Pancreas (tissue), 10 donors: ENCODE results near the gene FEZF1. TPM values are rescaled to one million over a fixed set of nuclear protein-coding genes. Genes with fewer than 3 reads are reported as not detected.

Source experiments
- ATAC-seq, 4 donors: fragments of 200-7000 bp; cut with Tn5 transposase; one replicate each; pipeline versions ENCODE4 v1.8.0 to v1.9.1; 2020; ENCODE audit warnings: mild to moderate bottlenecking in 4 of 4, moderate library complexity in 4 of 4
- DNase-seq, 6 donors: peaks; one replicate each; pipeline ENCODE4 v3.0.0-alpha.2; 2020
- FAIRE-seq: peaks from 2 replicates; lab custom pipeline; 2012; peaks lifted over from hg19 to GRCh38; lab: Jason Lieb, UNC
- H3K27ac ChIP-seq, 4 donors: fragments of 200-600 bp; sonication (generic); 1 replicate in 3 of 4; 2 replicates in 1 of 4; pipeline versions ENCODE4 v1.5.0 to v1.8.0; 2020
- H3K27me3 ChIP-seq, 4 donors: fragments of 200-600 bp; one replicate each; pipeline ENCODE4 v1.8.0; 2021
- H3K36me3 ChIP-seq, 3 donors: fragments of 200-600 bp; sonication (generic) in 1 of 3; one replicate each; pipeline versions ENCODE4 v1.5.0 to v1.8.0; 2020 to 2021
- H3K4me1 ChIP-seq, 3 donors: fragments of 200-600 bp; one replicate each; pipeline ENCODE4 v1.8.0; 2021
- H3K4me3 ChIP-seq, 4 donors: fragments of 200-600 bp; sonication (generic) in 2 of 4; one replicate each; pipeline versions ENCODE4 v1.5.0 to v1.8.0; 2020 to 2021
- H3K9me3 ChIP-seq, 4 donors: fragments of 200-600 bp; one replicate each; pipeline ENCODE4 v1.8.0; 2021
- CTCF ChIP-seq, 4 donors: fragments of 200-600 bp; sonication (generic) in 3 of 4; IDR thresholded peaks; one replicate each; pipeline versions ENCODE4 v1.5.0 to v1.8.0; 2021; ENCODE audit warnings: antibody characterized with exemption in 4 of 4
- WGBS, 2 donors: extraction: QIAGEN DNeasy Blood & Tissue Kit; methylation state at CpG; one replicate each; pipeline ENCODE4 v1.1.7; 2013; 5-methylcytosine and 5-hydroxymethylcytosine counted together
- intact Hi-C, 3 donors: fragments of 100-400 bp; cut with DNase I; formaldehyde crosslinking; loops; one replicate each; pipeline versions ENCODE4 v1.11.1 to v1.14.2; 2022
- polyA plus RNA-seq, 2 donors: library from polyadenylated mRNA; stranded (reverse); fragments of 200-250 nt; gene quantifications; one replicate each; pipeline ENCODE4 v1.2.3, GENCODE V29; 2013
- total RNA-seq, 6 donors: library from RNA; stranded (reverse); fragmentation: NEBNext Ultra II Directional in 4 of 6; extraction: Animal tissue kit (Norgen Biotek cat#: 25700) in 4 of 6; gene quantifications; one replicate each; pipeline versions ENCODE4 v1.2.1 to v1.2.4, GENCODE V29; 2021 to 2023
- donor health status: healthy with polysubstance abuse.
- donor health status: DM: no; HTN: no; CAD: no; lungs with moderate emphysema.
- donor health status: DM: no; HTN: no; CAD: no.
- donor health status: control.
- donor health status: control.
- donor health status: Bipolar disorder and iron deficiency.
- donor health status: DM: yes; HTN: yes; CAD: no.
- donor health status: DM: no; HTN: no; CAD: no.
- donor health status: DM: no; HTN: no; CAD: no.
- donor health status: DM: yes; HTN: yes; CAD: no.

Gene FEZF1
- total and polyA plus RNA-seq, 8 donors, result not detected

- FAIRE-seq (no peak), DNase-seq (no peak), ATAC-seq (no peak)
- Histone ChIP-seq H3K4me3 (no peak overlapping the region), H3K27ac (no peak overlapping the region), H3K9me3 (no peaks in the 10 kb centered on the region), H3K4me1 (no peaks in the 10 kb centered on the region), H3K36me3 (no peaks in the 10 kb centered on the region), H3K27me3 (no peaks in the 10 kb centered on the region)
- intact Hi-C loops, result no loop called here
- TF ChIP-seq CTCF (IDR thresholded peaks at IDR 0.05), result no peak
Observed at GRCh38 chr7:122261016-122261415, 43.5 kb downstream of the FEZF1 start.

GRCh38 chr7:122260336-122260735 lies 44.2 kb downstream of the FEZF1 start:
- no peak overlapping the region for H3K27ac ChIP-seq
- FAIRE-seq (no peak), ATAC-seq (no peak), DNase-seq (no peak)
- H3K27me3 ChIP-seq, result no peaks in the 10 kb centered on the region
- H3K4me1 ChIP-seq, result no peaks in the 10 kb centered on the region
- H3K9me3 ChIP-seq, result no peaks in the 10 kb centered on the region
- TF ChIP-seq CTCF (IDR thresholded peaks at IDR 0.05), result no peak
- H3K36me3 ChIP-seq, result no peaks in the 10 kb centered on the region
- intact Hi-C loops, result no loop called here
- H3K4me3 ChIP-seq, result no peak overlapping the region
- 70 to 75% methylated on average over 2 of the region's 2 CpGs for WGBS, 2 donors

- no peak for ATAC-seq
Observed at GRCh38 chr7:122258971-122259370, 45.6 kb downstream of the FEZF1 start.

GRCh38 chr7:122257056-122257455 lies 47.5 kb downstream of the FEZF1 start:
- no peak for DNase-seq
- Histone ChIP-seq H3K27me3 (no peaks in the 10 kb centered on the region), H3K36me3 (no peaks in the 10 kb centered on the region), H3K27ac (no peak overlapping the region), H3K9me3 (no peaks in the 10 kb centered on the region), H3K4me3 (no peak overlapping the region), H3K4me1 (no peaks in the 10 kb centered on the region)
- intact Hi-C loops, result no loop called here
- no peak for FAIRE-seq
- WGBS, 2 donors, result 87 to 94% methylated on average over 1 of the region's 1 CpG
- ATAC-seq, result no peak
- no peak for TF ChIP-seq CTCF (IDR thresholded peaks at IDR 0.05)

More at GRCh38 chr7:122258971-122259370, 45.6 kb downstream of the FEZF1 start:
- no peaks in the 10 kb centered on the region for H3K36me3 ChIP-seq
- 63 to 76% methylated on average over 2 of the region's 2 CpGs for WGBS, 2 donors
- no peak overlapping the region for H3K4me3 ChIP-seq
- TF ChIP-seq CTCF (IDR thresholded peaks at IDR 0.05), result no peak
- no peaks in the 10 kb centered on the region for H3K27me3 ChIP-seq
- H3K4me1 ChIP-seq, result no peaks in the 10 kb centered on the region
- DNase-seq, result no peak
- H3K9me3 ChIP-seq, result no peaks in the 10 kb centered on the region
- no peak overlapping the region for H3K27ac ChIP-seq
- intact Hi-C loops, result no loop called here
- FAIRE-seq, result no peak

GRCh38 chr7:122256046-122256445 lies 48.5 kb downstream of the FEZF1 start:
- ATAC-seq (no peak), DNase-seq (no peak), FAIRE-seq (no peak)
- 83 to 94% methylated on average over 1 of the region's 1 CpG for WGBS, 2 donors
- Histone ChIP-seq H3K27ac (no peak overlapping the region), H3K36me3 (no peaks in the 10 kb centered on the region), H3K9me3 (no peaks in the 10 kb centered on the region), H3K27me3 (no peaks in the 10 kb centered on the region), H3K4me1 (no peaks in the 10 kb centered on the region), H3K4me3 (no peak overlapping the region)
- intact Hi-C loops, result no loop called here
- TF ChIP-seq CTCF (IDR thresholded peaks at IDR 0.05), result no peak
